GM12892 (cell line): ENCODE data around the gene COPB2.
"Not testable (repeated sequence)": the region's sequence is repeated elsewhere in the genome, so short reads cannot be mapped to it uniquely, and the experiment has no call there.

ENCODE experiments used
- POLR2A ChIP-seq: IDR thresholded peaks from 2 replicates; pipeline ENCODE4 v1.6.1; 2011; ENCODE audit warnings: low read depth, low read length, control low read depth
- POLR2AphosphoS5 ChIP-seq: IDR thresholded peaks from 2 replicates; pipeline ENCODE4 v1.6.1; 2011; ENCODE audit warnings: low read depth, low read length, control low read depth
- TAF1 ChIP-seq: IDR thresholded peaks from 2 replicates; pipeline ENCODE4 v1.6.1; 2011; ENCODE audit warnings: low read depth, mild to moderate bottlenecking, control low read depth, low read length, borderline replicate concordance

DNA sequence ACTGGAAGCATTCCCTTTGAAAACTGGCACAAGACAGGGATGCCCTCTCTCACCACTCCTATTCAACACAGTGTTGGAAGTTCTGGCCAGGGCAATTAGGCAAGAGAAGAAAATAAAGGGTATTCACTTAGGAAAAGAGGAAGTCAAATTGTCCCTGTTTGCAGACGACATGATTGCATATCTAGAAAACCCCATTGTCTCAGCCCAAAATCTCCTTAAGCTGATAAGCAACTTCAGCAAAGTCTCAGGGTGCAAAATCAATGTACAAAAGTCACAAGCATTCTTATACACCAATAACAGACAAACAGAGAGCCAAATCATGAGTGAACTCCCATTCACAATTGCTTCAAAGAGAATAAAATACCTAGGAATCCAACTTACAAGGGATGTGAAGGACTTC lies 54.8 kb downstream of the COPB2 start:
- not testable (repeated sequence) for TF ChIP-seq POLR2A, POLR2AphosphoS5, TAF1
